ENCODE results near the gene ZNF396. TPM values are rescaled to one million over a fixed set of nuclear protein-coding genes. Genes with fewer than 3 reads are reported as not detected.

Gene ZNF396
- 0.40 and 1.3 TPM in 2 replicates for total RNA-seq

DNA sequence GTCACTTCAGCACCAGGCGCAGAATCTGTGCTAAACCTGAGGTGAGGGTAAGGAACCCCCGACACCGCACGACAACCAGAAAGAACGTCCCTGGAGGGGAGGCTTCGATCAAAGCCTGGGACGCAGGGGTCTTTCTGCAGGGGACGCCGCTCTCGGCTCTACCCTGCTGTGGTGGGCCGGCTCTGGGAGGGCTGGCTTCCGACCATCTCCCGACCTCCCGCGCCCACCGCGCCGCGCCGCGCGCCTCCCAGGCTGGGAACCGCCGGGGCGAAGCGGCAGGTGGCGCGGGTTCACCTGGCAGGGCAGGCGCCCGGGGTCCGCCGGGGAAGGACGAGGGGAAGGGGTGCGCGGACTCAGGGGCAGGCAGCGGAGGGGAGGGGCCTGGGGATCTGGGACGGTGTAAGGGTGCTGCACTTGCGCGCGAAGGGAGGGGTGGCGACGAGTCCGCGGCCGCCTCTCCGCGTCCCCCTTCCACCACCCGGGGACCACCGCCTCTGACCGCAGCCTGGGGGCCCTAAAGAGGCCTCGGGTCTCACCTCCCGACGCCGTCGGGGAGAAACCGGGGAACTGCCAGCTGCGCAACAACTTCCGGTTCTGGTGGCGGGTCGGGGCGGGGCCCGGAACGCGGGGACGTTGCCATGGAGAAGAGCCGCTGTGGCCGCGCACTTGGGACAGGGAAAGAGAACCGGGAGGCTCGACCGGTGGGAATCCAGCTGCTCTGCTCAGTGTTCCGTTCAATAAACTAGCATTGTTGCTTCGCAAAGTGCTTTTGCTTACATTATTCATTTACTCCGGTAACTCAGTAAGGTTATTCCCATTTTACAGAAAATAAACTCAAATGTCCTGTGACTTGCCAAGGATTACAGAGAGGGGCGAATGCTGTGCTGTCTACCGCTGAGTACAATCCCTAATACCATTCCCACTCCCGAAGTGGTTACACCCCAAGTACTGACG, at the start of gene ZNF396:
Gene ZNF396, minus strand, starts transcription at position 596 of the 954 bp plus-strand sequence. CDS start 3,045 bp downstream, outside the sequence.

DNA sequence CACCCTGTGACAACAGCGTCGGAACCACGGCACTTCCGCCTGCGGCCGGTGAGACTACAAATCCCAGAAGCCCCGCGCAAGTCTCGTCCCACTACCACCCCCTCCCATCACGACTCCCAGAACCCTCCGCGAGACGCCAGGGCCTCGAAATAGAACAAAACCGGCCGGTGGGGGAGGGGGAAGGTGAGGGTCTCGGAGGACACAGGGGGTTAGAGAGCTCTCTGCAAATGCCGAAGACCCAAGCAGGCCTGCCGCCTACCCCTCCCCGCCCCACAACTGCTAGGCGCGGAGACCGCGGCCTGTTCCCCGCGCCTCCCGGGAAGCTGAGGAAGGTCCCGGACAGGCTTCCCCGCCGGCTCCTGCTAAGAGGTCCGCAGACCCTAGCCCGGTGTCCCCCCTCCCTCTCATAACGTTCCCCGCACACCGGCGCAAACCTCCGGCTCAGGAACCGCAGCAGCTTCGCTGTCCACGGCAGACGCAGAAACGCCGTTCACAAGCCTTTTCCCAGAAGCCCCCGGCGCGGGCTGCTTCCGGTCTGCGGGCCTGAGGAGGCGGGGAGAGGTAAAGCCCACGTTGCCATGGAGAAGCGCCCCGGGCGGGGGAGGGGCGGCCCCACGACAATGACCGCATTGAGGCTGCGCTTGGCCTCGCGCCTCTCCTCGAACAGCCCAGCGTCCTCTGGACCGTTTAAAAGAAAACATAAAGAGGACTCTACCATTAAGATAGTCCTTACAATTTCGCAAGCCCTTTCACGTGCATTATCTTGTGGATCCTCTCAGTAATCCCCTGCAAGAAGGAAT, 33.0 kb downstream of the ZNF396 start, which contains the start of gene ZNF24:
Gene ZNF24, minus strand, starts transcription at position 485 of the 800 bp plus-strand sequence. CDS start 3,770 bp downstream, outside the sequence.

Other genes with a start within 250 kb of the ZNF396 start
- gene ZNF397, start 136.3 kb downstream of the ZNF396 start, total RNA-seq = 4.7 and 6.5 TPM in 2 replicates
- 15.4 and 24.6 TPM in 2 replicates for gene ZSCAN30, start 87.1 kb downstream of the ZNF396 start, total RNA-seq
- 41.0 and 42.3 TPM in 2 replicates for gene ZNF24, start 32.9 kb downstream of the ZNF396 start, total RNA-seq
- 35.9 and 43.4 TPM in 2 replicates for gene INO80C, start 120.6 kb upstream of the ZNF396 start, total RNA-seq
- gene GALNT1, start 204.4 kb upstream of the ZNF396 start, total RNA-seq = 351 and 359 TPM in 2 replicates

Data from thoracic aorta endothelial cell (primary cell).